NCI-H1092 (cell line): ENCODE results near the gene SUOX.
"Not testable (repeated sequence)": the region's sequence is repeated elsewhere in the genome, so short reads cannot be mapped to it uniquely, and the experiment has no call there.

Experiments
- DNase-seq: peaks from one replicate; lab custom pipeline; 2025; lab: John Stamatoyannopoulos, UW

The SUOX gene

GRCh38 chr12:55983232-55983842 lies 13.7 kb upstream of the SUOX start:
- no peak for DNase-seq

GRCh38 chr12:55984861-55985260 lies 12.2 kb upstream of the SUOX start:
- DNase-seq: no peak

GRCh38 chr12:55985341-55985740 lies 11.7 kb upstream of the SUOX start:
- DNase-seq: no peak

GRCh38 chr12:55985976-55986375 lies 11.1 kb upstream of the SUOX start:
- DNase-seq: not testable (repeated sequence)

- DNase-seq: no peak
These were observed 6.0 kb upstream of the SUOX start for GRCh38 chr12:55991110-55991509.

- no peak for DNase-seq
These were observed 3.7 kb upstream of the SUOX start for GRCh38 chr12:55993230-55993853.

GRCh38 chr12:55995366-55995765 lies 1.7 kb upstream of the SUOX start:
- DNase-seq: no peak

GRCh38 chr12:55996201-55996714 lies 818 bp upstream of the SUOX start:
- peak; percentile 13 for DNase-seq

- no peak for DNase-seq
These were observed 421 bp downstream of the SUOX start for GRCh38 chr12:55997535-55997859.

GRCh38 chr12:55999522-55999921 lies 2.4 kb downstream of the SUOX start:
- DNase-seq: not testable (repeated sequence)

GRCh38 chr12:55999999-56000540 lies 3.0 kb downstream of the SUOX start:
- not testable (repeated sequence) for DNase-seq

GRCh38 chr12:56001487-56002100 lies 4.5 kb downstream of the SUOX start:
- no peak for DNase-seq

GRCh38 chr12:56003376-56003775 lies 6.3 kb downstream of the SUOX start:
- not testable (repeated sequence) for DNase-seq

GRCh38 chr12:56004211-56004610 lies 7.1 kb downstream of the SUOX start:
- DNase-seq: no peak

- DNase-seq: peak; percentile 15
These were observed 10.8 kb downstream of the SUOX start for GRCh38 chr12:56007564-56008559.

- no peak for DNase-seq
These were observed 13.1 kb downstream of the SUOX start for GRCh38 chr12:56010111-56010570.

- no peak for DNase-seq
These were observed 14.5 kb downstream of the SUOX start for GRCh38 chr12:56011509-56012090.

GRCh38 chr12:56013482-56013881 lies 16.4 kb downstream of the SUOX start:
- no peak for DNase-seq

GRCh38 chr12:56014205-56014604 lies 17.1 kb downstream of the SUOX start:
- no peak for DNase-seq

- no peak for DNase-seq
These were observed 20.1 kb downstream of the SUOX start for GRCh38 chr12:56017181-56017580.

- no peak for DNase-seq
These were observed 21.3 kb downstream of the SUOX start for GRCh38 chr12:56018356-56018755.
